Measurements from ENCODE around the gene VN1R5. TPM values are rescaled to one million over a fixed set of nuclear protein-coding genes. Genes with fewer than 3 reads are reported as not detected.
"Not testable (repeated sequence)": the region's sequence is repeated elsewhere in the genome, so short reads cannot be mapped to it uniquely, and the experiment has no call there.

VN1R5 gene
- total and polyA plus RNA-seq, 9 donors: not detected

DNA sequence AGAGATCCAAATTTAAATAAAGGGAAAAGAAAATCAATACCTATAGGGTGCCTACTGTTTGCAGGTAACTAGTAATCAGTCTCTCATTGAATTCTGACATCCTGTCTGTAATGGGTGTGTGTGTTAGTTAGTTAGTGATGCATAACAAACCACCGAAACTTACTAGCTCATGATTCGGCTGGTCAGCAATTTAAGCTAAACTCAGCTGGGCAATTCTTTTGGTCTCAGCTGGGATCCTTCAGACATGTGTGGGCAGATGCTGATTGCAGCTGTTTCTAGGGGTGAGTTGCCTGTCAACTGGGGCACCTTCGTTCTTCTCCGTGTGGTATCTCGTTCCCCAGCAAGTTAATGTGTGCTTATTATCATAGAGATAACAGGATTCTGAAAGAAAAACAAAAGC is 43.9 kb upstream of the VN1R5 start:
- Histone ChIP-seq H3K4me3 (no peak overlapping the region), H3K27me3 (no peaks in the 10 kb centered on the region), H3K27ac (no peak overlapping the region), H3K9me3 (no peaks in the 10 kb centered on the region), H3K36me3 (no peaks in the 10 kb centered on the region), H3K4me1 (ENCODE audit: insufficient read depth) (peaks cover 3% of the 10 kb centered on the region)
- TF ChIP-seq, protein P1, sequence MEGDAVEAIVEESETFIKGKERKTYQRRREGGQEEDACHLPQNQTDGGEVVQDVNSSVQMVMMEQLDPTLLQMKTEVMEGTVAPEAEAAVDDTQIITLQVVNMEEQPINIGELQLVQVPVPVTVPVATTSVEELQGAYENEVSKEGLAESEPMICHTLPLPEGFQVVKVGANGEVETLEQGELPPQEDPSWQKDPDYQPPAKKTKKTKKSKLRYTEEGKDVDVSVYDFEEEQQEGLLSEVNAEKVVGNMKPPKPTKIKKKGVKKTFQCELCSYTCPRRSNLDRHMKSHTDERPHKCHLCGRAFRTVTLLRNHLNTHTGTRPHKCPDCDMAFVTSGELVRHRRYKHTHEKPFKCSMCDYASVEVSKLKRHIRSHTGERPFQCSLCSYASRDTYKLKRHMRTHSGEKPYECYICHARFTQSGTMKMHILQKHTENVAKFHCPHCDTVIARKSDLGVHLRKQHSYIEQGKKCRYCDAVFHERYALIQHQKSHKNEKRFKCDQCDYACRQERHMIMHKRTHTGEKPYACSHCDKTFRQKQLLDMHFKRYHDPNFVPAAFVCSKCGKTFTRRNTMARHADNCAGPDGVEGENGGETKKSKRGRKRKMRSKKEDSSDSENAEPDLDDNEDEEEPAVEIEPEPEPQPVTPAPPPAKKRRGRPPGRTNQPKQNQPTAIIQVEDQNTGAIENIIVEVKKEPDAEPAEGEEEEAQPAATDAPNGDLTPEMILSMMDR (IDR thresholded peaks at IDR 0.05): no peak
- TF ChIP-seq POLR2A (IDR thresholded peaks at IDR 0.05) (no peak), EP300 (IDR thresholded peaks at IDR 0.05) (no peak)
- 25 to 38% (median 38%) methylated on average over 5 of the region's 5 CpGs for WGBS, 3 donors
- DNase-seq: no peak
- intact Hi-C loops (cut with DNase I): no loop called here

DNA sequence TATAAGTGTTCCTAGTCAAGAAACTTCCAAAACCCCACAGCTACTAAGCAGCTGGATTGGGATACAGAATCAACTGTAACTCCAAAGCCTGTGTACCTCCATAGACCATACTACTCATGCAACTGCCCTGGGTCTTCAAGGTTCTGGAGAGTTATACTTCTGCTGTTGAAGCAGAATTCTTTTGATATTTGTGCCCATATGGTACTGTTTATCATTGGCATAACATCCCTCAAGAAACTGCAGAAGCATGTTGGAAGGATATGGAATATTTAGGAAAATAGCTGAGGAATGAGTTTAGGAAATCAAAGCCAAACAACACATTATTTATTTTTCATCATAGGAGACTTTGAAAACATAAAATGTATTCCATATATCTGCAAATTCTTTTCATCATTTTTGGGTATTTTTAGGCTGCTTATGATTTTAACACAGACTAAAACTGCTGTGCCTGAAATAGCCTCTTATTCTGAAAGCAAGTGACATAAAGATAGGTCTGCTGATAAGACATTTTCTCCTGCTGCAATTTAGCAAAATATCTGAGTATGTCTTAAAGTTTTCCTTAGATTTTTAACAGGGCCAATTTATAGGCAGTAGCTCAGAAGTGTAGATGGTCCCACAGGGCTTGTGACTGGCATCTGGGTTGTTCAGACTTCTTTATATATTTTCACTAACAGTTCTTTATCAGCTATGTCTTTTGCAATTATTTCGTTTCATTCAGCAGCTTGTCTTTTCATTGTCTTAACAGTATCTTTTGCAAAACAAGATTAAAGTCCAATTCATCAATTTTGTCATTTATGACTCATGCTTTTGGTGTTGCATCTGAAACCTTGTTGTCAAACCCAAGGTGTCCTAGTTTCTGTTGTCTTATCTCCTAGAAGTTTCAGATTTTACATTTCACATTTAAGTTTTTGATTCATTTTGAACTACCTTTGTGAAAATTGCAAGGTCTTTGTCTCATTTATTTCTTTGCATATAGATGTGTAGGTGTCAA is 43.0 kb upstream of the VN1R5 start:
- intact Hi-C loops (cut with DNase I): no loop called here

DNA sequence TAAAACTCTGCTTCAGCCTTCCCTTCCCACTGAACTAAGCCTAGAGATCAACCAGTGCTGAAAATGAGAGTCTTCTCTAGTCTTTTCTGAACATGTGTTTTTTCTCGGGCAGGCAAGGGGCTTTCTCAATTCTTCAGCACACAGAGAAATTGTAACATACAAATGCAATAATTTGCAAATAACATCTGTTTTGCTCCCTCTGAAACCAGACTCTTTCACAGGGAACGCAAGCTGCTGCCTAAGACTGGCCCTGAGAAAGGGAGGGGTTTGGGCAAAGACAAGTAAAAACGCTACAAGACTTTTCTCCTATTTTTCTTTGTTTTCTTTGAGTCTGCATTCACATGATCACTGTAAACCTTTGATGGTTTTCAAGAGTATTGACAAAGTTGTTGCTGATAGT is 39.6 kb upstream of the VN1R5 start:
- 26 to 36% (median 28%) methylated on average over 3 of the region's 3 CpGs for WGBS, 3 donors
- TF ChIP-seq POLR2A (IDR thresholded peaks at IDR 0.05): no peak
- TF ChIP-seq, protein P1 (IDR thresholded peaks at IDR 0.05): no peak
- TF ChIP-seq EP300 (IDR thresholded peaks at IDR 0.05): no peak

More for the DNA sequence above, 43.0 kb upstream of the VN1R5 start:
- DNase-seq: no peak
- TF ChIP-seq POLR2A (IDR thresholded peaks at IDR 0.05) (no peak), EP300 (IDR thresholded peaks at IDR 0.05) (no peak)
- TF ChIP-seq, protein P1 (IDR thresholded peaks at IDR 0.05): no peak
- Histone ChIP-seq H3K4me1 (ENCODE audit: insufficient read depth) (peaks cover 3% of the 10 kb centered on the region), H3K4me3 (no peak overlapping the region), H3K36me3 (no peaks in the 10 kb centered on the region), H3K27ac (no peak overlapping the region), H3K9me3 (no peaks in the 10 kb centered on the region), H3K27me3 (no peaks in the 10 kb centered on the region)
- WGBS, 3 donors: 30 to 41% (median 34%) methylated on average over 1 of the region's 1 CpG

DNA sequence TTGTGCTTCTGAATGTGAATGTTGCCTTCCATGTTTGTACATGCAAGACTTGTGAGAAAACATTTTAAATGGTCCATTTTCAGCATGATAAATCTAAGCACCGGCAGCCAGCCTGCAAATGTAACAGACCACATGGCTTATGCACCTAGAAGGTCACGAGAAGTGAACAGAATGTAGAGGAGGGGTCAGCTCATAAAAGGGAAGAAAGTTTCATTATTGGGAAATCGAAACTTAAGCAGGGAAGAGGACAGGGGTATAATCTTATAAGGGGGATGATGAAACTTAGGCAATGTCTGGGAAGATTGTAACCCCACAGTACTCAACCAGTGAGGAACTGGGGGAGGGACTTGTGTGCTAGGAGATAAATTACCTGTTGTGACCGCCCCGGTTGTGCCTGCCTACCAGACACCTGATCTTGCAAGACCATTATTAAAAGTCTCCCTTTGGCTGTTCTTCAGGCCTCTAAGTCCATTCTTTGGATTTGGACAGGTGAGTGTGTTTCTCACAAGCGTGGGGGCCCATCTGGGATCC is 37.7 kb upstream of the VN1R5 start:
- no peaks in the 10 kb centered on the region for H3K4me1 ChIP-seq (ENCODE audit: insufficient read depth)
- WGBS, 3 donors: 81 to 90% (median 83%) methylated on average over 6 of the region's 6 CpGs
- no peak overlapping the region for H3K4me3 ChIP-seq
- TF ChIP-seq, protein P1 (IDR thresholded peaks at IDR 0.05): no peak
- TF ChIP-seq POLR2A (IDR thresholded peaks at IDR 0.05): no peak
- no peak for TF ChIP-seq EP300 (IDR thresholded peaks at IDR 0.05)
- no peaks in the 10 kb centered on the region for H3K9me3 ChIP-seq
- intact Hi-C loops (cut with DNase I): no loop called here
- no peaks in the 10 kb centered on the region for H3K27me3 ChIP-seq
- no peak overlapping the region for H3K27ac ChIP-seq
- no peaks in the 10 kb centered on the region for H3K36me3 ChIP-seq
- DNase-seq: no peak

More for the DNA sequence above, 39.6 kb upstream of the VN1R5 start:
- no peak overlapping the region for H3K27ac ChIP-seq
- H3K9me3 ChIP-seq: no peaks in the 10 kb centered on the region
- no peak for DNase-seq
- no peaks in the 10 kb centered on the region for H3K27me3 ChIP-seq
- H3K4me1 ChIP-seq (ENCODE audit: insufficient read depth): no peaks in the 10 kb centered on the region
- H3K4me3 ChIP-seq: no peak overlapping the region
- intact Hi-C loops (cut with DNase I): no loop called here
- no peaks in the 10 kb centered on the region for H3K36me3 ChIP-seq

DNA sequence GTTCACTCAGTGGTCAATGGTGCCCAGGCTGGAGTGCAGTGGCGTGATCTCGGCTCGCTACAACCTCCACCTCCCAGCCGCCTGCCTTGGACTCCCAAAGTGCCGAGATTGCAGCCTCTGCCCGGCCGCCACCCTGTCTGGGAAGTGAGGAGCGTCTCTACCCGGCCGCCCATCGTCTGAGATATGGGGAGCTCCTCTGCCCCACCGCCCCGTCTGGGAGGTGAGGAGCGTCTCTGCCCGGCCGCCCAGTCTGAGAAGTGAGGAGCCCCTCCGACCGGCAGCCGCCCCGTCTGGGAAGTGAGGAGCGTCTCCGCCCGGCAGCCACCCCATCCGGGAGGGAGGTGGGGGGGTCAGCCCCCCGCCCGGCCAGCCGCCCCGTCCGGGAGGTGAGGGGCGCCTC is 35.6 kb upstream of the VN1R5 start:
- H3K4me3 ChIP-seq; H3K9me3 ChIP-seq; H3K36me3 ChIP-seq; DNase-seq; intact Hi-C loops (cut with DNase I); H3K4me1 ChIP-seq (ENCODE audit: insufficient read depth); H3K27ac ChIP-seq; H3K27me3 ChIP-seq: not testable (repeated sequence)
- WGBS, 3 donors: 95 to 96% (median 96%) methylated on average over 18 to 24 of the region's 30 CpGs
